Measurements from ENCODE around the gene AKIP1. TPM values are rescaled to one million over a fixed set of nuclear protein-coding genes. Genes with fewer than 3 reads are reported as not detected.

The AKIP1 gene
- total RNA-seq, 1 donor from 2014 or later: 39.8 TPM

DNA sequence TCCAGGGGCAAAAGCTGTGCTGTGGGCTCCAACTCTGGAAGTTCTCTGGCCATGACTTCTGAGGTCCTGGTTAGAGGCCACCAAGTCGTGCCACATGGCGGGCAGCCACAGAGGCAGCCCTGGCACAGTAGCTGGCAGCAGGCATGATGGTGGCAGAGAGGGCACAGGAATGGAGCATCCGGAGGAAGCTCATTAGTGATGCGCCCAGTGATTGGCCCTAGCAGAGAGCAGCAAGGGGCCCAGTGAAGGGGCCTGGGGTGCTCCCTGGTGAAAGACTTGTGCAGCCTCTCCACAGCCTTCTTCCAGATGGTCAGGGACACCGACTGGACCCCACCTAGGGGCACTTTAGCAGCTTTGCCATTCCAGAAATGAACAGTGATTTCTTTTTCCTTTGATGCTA, 14.7 kb downstream of the AKIP1 start:
- H3K4me3 ChIP-seq (ENCODE audit: low read depth, low read length): no peak overlapping the region
- no peaks in the 10 kb centered on the region for H3K27me3 ChIP-seq (ENCODE audit: control insufficient read depth, insufficient read depth, low read length)
- no peak for DNase-seq (ENCODE audit: low read depth)
- TF ChIP-seq, protein P1, sequence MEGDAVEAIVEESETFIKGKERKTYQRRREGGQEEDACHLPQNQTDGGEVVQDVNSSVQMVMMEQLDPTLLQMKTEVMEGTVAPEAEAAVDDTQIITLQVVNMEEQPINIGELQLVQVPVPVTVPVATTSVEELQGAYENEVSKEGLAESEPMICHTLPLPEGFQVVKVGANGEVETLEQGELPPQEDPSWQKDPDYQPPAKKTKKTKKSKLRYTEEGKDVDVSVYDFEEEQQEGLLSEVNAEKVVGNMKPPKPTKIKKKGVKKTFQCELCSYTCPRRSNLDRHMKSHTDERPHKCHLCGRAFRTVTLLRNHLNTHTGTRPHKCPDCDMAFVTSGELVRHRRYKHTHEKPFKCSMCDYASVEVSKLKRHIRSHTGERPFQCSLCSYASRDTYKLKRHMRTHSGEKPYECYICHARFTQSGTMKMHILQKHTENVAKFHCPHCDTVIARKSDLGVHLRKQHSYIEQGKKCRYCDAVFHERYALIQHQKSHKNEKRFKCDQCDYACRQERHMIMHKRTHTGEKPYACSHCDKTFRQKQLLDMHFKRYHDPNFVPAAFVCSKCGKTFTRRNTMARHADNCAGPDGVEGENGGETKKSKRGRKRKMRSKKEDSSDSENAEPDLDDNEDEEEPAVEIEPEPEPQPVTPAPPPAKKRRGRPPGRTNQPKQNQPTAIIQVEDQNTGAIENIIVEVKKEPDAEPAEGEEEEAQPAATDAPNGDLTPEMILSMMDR (IDR thresholded peaks at IDR 0.05; ENCODE audit: insufficient read depth, low read length, poor library complexity, severe bottlenecking): no peak
- H3K36me3 ChIP-seq (ENCODE audit: control insufficient read depth, insufficient read depth, low read length): no peaks in the 10 kb centered on the region

DNA sequence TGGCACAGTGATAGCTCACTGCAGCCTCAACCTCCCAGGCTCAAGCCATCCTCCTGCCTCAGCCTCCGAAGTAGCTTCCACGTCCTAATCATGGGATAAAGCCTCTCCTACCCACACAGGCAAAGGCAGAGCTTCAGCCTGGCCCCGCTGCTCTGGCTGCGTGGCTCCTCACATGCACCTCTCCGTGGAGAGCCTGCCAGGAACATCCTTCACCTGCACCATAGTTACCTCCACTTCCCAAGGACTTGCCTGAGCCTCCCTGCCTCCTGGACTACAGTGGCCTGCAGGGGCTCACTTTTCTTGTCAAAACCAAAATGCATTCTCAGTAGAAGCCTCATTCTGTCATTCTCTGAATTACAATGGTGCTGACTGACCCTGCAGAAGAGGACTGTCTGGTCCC, 15.2 kb downstream of the AKIP1 start:
- no peak for DNase-seq (ENCODE audit: low read depth)
- Histone ChIP-seq H3K4me3 (ENCODE audit: low read depth, low read length) (no peak overlapping the region), H3K36me3 (ENCODE audit: control insufficient read depth, insufficient read depth, low read length) (no peaks in the 10 kb centered on the region), H3K27me3 (ENCODE audit: control insufficient read depth, insufficient read depth, low read length) (no peaks in the 10 kb centered on the region)
- TF ChIP-seq, protein P1 (IDR thresholded peaks at IDR 0.05; ENCODE audit: insufficient read depth, low read length, poor library complexity, severe bottlenecking): no peak

DNA sequence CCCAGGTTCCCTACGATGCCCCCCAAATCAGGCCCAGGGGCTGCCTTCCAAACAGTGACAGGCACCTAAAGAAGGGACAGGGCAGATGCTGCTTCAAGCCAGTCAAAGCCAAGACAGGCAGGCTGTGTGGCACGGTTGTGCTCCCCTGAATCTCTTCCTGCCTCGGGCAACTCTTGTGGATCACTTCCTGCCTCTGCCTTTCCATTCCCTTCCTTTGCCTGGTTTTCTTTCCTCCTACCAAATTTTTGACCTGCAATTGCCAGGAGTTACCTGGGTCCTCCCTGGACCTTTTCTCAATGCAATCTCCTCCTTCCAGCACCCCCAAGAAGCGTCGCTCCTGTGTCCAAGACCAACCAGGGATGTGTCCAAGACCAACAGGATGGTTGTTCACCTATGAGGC, 16.2 kb downstream of the AKIP1 start:
- Histone ChIP-seq H3K4me3 (ENCODE audit: low read depth, low read length) (no peak overlapping the region), H3K36me3 (ENCODE audit: control insufficient read depth, insufficient read depth, low read length) (no peaks in the 10 kb centered on the region), H3K27me3 (ENCODE audit: control insufficient read depth, insufficient read depth, low read length) (no peaks in the 10 kb centered on the region)
- TF ChIP-seq, protein P1 (IDR thresholded peaks at IDR 0.05; ENCODE audit: insufficient read depth, low read length, poor library complexity, severe bottlenecking): no peak
- no peak for DNase-seq (ENCODE audit: low read depth)

DNA sequence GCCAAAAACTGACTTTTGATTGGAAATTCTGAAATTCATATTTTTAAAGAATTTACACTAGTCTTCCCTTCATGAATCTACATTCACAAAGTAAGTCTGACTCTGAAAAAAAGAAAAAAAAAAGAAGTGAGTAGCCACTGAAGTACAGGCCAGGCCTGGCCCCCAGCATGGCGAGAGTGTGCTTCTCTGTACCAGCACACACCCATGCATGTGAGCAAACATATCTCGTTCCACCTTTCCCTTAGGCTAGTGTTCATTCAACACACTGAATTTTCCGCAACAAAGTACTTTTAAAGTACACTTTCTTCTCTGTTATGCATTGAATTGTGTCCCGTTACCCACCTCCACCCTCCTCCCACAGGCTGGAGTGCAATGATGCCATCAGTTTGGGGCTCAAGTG, 17.2 kb downstream of the AKIP1 start:
- Histone ChIP-seq H3K27me3 (ENCODE audit: control insufficient read depth, insufficient read depth, low read length) (no peaks in the 10 kb centered on the region), H3K36me3 (ENCODE audit: control insufficient read depth, insufficient read depth, low read length) (no peaks in the 10 kb centered on the region), H3K4me3 (ENCODE audit: low read depth, low read length) (no peak overlapping the region)
- TF ChIP-seq, protein P1 (IDR thresholded peaks at IDR 0.05; ENCODE audit: insufficient read depth, low read length, poor library complexity, severe bottlenecking): no peak
- DNase-seq (ENCODE audit: low read depth): no peak

DNA sequence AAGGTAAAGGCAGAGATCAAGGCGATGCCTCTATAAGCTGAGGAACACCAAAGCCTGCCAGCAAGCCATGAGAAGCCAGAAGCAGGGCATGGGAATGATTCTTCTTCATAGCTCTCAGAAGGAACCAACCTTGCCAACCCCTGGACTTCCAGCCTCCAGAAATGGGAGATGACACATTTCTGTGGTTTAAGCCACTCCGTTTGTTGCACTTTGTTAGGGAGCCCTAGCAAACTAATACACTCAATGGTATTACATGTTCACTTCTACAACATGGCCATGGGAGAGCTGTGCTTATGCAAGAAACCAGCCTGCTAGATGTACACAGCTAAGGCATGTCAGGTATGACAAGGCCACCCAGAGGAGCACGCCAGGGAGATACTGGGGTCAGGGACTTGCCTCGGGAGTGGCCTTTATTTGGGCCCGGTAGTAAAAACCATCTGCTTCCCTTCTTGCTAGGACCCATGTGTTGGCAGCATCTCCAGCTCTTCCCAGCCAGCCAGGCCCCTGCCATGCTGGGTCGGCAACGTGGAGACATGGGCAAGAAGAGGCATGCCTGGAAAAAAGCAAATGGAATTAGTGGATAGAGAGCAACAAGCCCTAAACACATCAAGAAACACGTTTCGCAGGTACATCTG, 18.1 kb downstream of the AKIP1 start:
- Histone ChIP-seq H3K27me3 (ENCODE audit: control insufficient read depth, insufficient read depth, low read length) (no peaks in the 10 kb centered on the region), H3K36me3 (ENCODE audit: control insufficient read depth, insufficient read depth, low read length) (no peaks in the 10 kb centered on the region), H3K4me3 (ENCODE audit: low read depth, low read length) (no peak overlapping the region)
- DNase-seq (ENCODE audit: low read depth): no peak
- TF ChIP-seq, protein P1 (IDR thresholded peaks at IDR 0.05; ENCODE audit: insufficient read depth, low read length, poor library complexity, severe bottlenecking): no peak

Data from kidney epithelial cell (primary cell).